Left lung (tissue), 10 donors: ENCODE measurements around the gene AGMO. TPM values are rescaled to one million over a fixed set of nuclear protein-coding genes. Genes with fewer than 3 reads are reported as not detected.

Experiments
- ATAC-seq: fragments of 200-7000 bp; cut with Tn5 transposase; one replicate; pipeline ENCODE4 v1.9.1; 2020; ENCODE audit warnings: moderate library complexity
- DNase-seq, 4 donors: peaks; one replicate each; pipeline ENCODE4 v3.0.0-alpha.2; 2013 to 2020
- H3K27ac ChIP-seq, 2 donors: fragments of 200-600 bp; sonication (generic) in 1 of 2; one replicate each; pipeline versions ENCODE4 v1.5.0 to v1.8.0; 2020 to 2021
- H3K27me3 ChIP-seq, 2 donors: fragments of 200-600 bp; sonication (generic) in 1 of 2; one replicate each; pipeline versions ENCODE4 v1.5.0 to v1.8.0; 2020 to 2021
- H3K36me3 ChIP-seq, 2 donors: fragments of 200-600 bp; sonication (generic) in 1 of 2; one replicate each; pipeline versions ENCODE4 v1.5.0 to v1.8.0; 2020 to 2021
- H3K4me1 ChIP-seq, 2 donors: fragments of 200-600 bp; one replicate each; pipeline ENCODE4 v1.8.0; 2021
- H3K4me3 ChIP-seq, 2 donors: fragments of 200-600 bp; sonication (generic) in 1 of 2; one replicate each; pipeline versions ENCODE4 v1.5.0 to v1.8.0; 2020 to 2021; ENCODE audit warnings: mild to moderate bottlenecking in 1 of 2
- H3K9me3 ChIP-seq, 2 donors: fragments of 200-600 bp; sonication (generic) in 1 of 2; one replicate each; pipeline versions ENCODE4 v1.5.0 to v1.8.0; 2020 to 2021
- CTCF ChIP-seq, 2 donors: fragments of 200-600 bp; sonication (generic) in 1 of 2; IDR thresholded peaks; one replicate each; pipeline versions ENCODE4 v1.5.0 to v1.8.0; 2021; ENCODE audit warnings: antibody characterized with exemption in 2 of 2
- intact Hi-C, 2 donors: fragments of 100-400 bp; cut with DNase I; formaldehyde crosslinking; loops; one replicate each; pipeline versions ENCODE4 v1.11.2 to v1.14.2; 2022
- polyA plus RNA-seq, 6 donors: library from polyadenylated mRNA; unstranded; fragments of 120-200 nt; gene quantifications; one replicate each; pipeline ENCODE4 v1.2.1, GENCODE V29; 2013; ENCODE audit not compliant: insufficient read length in 6 of 6
- total RNA-seq, 2 donors: library from RNA; stranded (reverse); fragmentation: NEBNext Ultra II Directional; extraction: Animal tissue kit (Norgen Biotek cat#: 25700); gene quantifications; one replicate each; pipeline ENCODE4 v1.2.1, GENCODE V29; 2021
- donor health status: DM: no; HTN: yes; CAD: no.
- donor health status: DM: no; HTN: no; CAD: no.

AGMO gene
- total and polyA plus RNA-seq, 8 donors, result 0.32 to 0.85 (median 0.42) TPM

DNA sequence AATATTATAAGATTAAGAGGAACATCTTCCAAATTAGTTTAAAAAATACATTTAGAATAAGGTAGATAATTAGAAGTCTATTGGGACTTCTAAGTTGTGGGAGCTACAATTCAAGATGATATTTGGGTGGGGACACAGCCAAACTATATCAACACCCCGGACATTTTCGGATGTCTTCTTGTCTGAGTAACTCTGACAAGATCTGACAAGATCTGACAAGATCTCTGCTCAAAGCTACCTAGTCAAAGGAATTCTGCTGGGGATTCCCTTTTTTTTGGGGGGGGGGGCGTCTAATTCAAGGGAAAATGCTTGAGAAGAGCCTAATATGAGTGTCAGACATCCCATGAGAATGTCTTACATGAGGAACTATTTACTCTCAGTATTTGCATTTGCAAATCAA, 5.2 kb upstream of the AGMO start:
- Histone ChIP-seq H3K9me3 (peaks cover 0 to 2% of the 10 kb centered on the region in 2 donors), H3K36me3 (no peaks in the 10 kb centered on the region), H3K4me1 (no peaks in the 10 kb centered on the region), H3K4me3 (no peak overlapping the region), H3K27ac (no peak overlapping the region), H3K27me3 (no peaks in the 10 kb centered on the region)
- intact Hi-C loops, result no loop called here
- no peak for ATAC-seq
- TF ChIP-seq CTCF (IDR thresholded peaks at IDR 0.05), result no peak
- DNase-seq, result no peak

GRCh38 chr7:15566476-15566875, 4.7 kb upstream of the AGMO start:
- no peak overlapping the region for H3K27ac ChIP-seq
- H3K9me3 ChIP-seq, result peaks cover 0 to 2% of the 10 kb centered on the region in 2 donors
- no peak for TF ChIP-seq CTCF (IDR thresholded peaks at IDR 0.05)
- H3K4me1 ChIP-seq, result no peaks in the 10 kb centered on the region
- no peak for DNase-seq
- no peaks in the 10 kb centered on the region for H3K36me3 ChIP-seq
- intact Hi-C loops, result no loop called here
- H3K4me3 ChIP-seq, result no peak overlapping the region
- H3K27me3 ChIP-seq, result no peaks in the 10 kb centered on the region
- no peak for ATAC-seq

GRCh38 chr7:15560968-15561367, 847 bp downstream of the AGMO start:
- Histone ChIP-seq H3K9me3 (no peaks in the 10 kb centered on the region), H3K27ac (no peak overlapping the region), H3K27me3 (no peaks in the 10 kb centered on the region), H3K4me1 (no peaks in the 10 kb centered on the region), H3K4me3 (no peak overlapping the region), H3K36me3 (no peaks in the 10 kb centered on the region)
- DNase-seq (no peak), ATAC-seq (no peak)
- intact Hi-C loops, result no loop called here
- no peak for TF ChIP-seq CTCF (IDR thresholded peaks at IDR 0.05)

DNA sequence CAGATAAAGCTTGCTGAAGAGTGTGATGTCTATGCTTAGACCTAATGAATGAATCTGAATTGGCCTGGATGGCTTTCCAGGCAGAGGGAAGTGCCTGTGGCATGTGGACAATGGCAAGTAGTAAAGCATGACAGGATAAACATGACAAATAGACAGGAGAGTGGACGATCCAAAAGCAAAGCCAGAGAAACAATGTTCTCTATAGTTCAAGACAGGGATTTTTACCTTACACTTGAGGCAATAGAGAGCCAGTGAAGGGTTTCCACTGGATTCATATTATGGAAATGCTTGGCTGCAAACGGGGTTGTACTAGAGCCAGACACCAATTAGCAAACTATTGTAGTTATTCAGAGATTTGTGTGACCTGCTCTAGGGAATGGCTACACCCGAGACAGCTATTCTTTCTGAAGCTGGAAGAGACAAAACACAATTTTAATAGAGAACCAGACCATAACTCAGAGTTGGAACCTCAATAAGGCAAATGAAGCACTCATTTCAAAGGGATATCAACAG, 2.3 kb downstream of the AGMO start:
- H3K4me3 ChIP-seq, result no peak overlapping the region
- no peaks in the 10 kb centered on the region for H3K36me3 ChIP-seq
- ATAC-seq, result no peak
- DNase-seq, result no peak
- H3K27me3 ChIP-seq, result no peaks in the 10 kb centered on the region
- H3K4me1 ChIP-seq, result no peaks in the 10 kb centered on the region
- H3K9me3 ChIP-seq, result no peaks in the 10 kb centered on the region
- TF ChIP-seq CTCF (IDR thresholded peaks at IDR 0.05), result no peak
- H3K27ac ChIP-seq, result no peak overlapping the region
- intact Hi-C loops, result no loop called here

DNA sequence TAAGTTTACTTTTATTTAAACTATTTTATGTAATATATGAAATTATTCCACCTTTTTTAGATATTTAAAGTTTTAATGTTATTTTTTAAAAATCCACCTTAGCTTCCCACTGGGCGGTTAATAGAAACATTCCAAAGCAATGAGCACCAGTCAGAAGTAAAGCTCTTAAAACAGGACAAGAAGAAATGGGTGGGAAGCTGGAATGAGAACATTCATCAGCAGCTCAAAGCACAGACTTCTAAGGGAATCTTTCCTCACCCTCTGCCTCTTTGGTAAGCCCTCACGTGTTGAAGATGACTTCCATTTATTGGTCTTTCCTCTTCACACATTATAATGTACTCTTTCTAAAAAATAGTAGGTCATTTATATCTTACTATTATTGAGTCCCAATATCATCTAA, 3.1 kb downstream of the AGMO start:
- no peak for DNase-seq
- no peak overlapping the region for H3K27ac ChIP-seq
- no peaks in the 10 kb centered on the region for H3K4me1 ChIP-seq
- ATAC-seq, result no peak
- no peak overlapping the region for H3K4me3 ChIP-seq
- intact Hi-C loops, result no loop called here
- H3K9me3 ChIP-seq, result no peaks in the 10 kb centered on the region
- no peak for TF ChIP-seq CTCF (IDR thresholded peaks at IDR 0.05)
- H3K36me3 ChIP-seq, result no peaks in the 10 kb centered on the region
- no peaks in the 10 kb centered on the region for H3K27me3 ChIP-seq
